Uterus (tissue), 2 donors: ENCODE data around the gene GTF3C5.

Experiments used
- POLR2A ChIP-seq, 2 donors: fragments of 450-650 bp; IDR thresholded peaks; one replicate each; pipeline ENCODE4 v1.6.1; 2016; ENCODE audit warnings: antibody characterized with exemption in 2 of 2, mild to moderate bottlenecking in 1 of 2, moderate library complexity in 1 of 2
- TF ChIP-seq, protein P1 (sequence below), 4 experiments: fragments of 200-600 bp in 2 of 4; fragments of 450-650 bp in 2 of 4; sonication (generic) in 2 of 4; IDR thresholded peaks; one replicate each; pipeline ENCODE4 v1.5.1; 2016 to 2019; ENCODE audit warnings: antibody characterized with exemption in 4 of 4, mild to moderate bottlenecking in 2 of 4, moderate library complexity in 1 of 4

GRCh38 chr9:133056533-133056932 is 25.7 kb downstream of the GTF3C5 start:
- TF ChIP-seq POLR2A (IDR thresholded peaks at IDR 0.05), result no peak
- TF ChIP-seq, protein P1, sequence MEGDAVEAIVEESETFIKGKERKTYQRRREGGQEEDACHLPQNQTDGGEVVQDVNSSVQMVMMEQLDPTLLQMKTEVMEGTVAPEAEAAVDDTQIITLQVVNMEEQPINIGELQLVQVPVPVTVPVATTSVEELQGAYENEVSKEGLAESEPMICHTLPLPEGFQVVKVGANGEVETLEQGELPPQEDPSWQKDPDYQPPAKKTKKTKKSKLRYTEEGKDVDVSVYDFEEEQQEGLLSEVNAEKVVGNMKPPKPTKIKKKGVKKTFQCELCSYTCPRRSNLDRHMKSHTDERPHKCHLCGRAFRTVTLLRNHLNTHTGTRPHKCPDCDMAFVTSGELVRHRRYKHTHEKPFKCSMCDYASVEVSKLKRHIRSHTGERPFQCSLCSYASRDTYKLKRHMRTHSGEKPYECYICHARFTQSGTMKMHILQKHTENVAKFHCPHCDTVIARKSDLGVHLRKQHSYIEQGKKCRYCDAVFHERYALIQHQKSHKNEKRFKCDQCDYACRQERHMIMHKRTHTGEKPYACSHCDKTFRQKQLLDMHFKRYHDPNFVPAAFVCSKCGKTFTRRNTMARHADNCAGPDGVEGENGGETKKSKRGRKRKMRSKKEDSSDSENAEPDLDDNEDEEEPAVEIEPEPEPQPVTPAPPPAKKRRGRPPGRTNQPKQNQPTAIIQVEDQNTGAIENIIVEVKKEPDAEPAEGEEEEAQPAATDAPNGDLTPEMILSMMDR (IDR thresholded peaks at IDR 0.05), result no peak
